ENCODE data around the gene TMEM213.

- TF ChIP-seq TCF12 (IDR thresholded peaks at IDR 0.05; ENCODE audit: low read depth) (no peak), CREB1 (IDR thresholded peaks at IDR 0.05; ENCODE audit: low read depth) (no peak), REST (IDR thresholded peaks at IDR 0.05; ENCODE audit: low read depth) (no peak), EP300 (IDR thresholded peaks at IDR 0.05; ENCODE audit: borderline replicate concordance) (no peak), TAF1 (IDR thresholded peaks at IDR 0.05; ENCODE audit: low read depth) (no peak), FOXM1 (IDR thresholded peaks at IDR 0.05; ENCODE audit: borderline replicate concordance, low read depth) (no peak), RAD21 (IDR thresholded peaks at IDR 0.05; ENCODE audit: low read depth) (no peak)
These were observed 40.4 kb downstream of the TMEM213 start for GRCh38 chr7:138838166-138838565.
